Stimulated activated CD4-positive, alpha-beta T cell treated with anti-CD3 and anti-CD28 coated beads, Interleukin-4, amount 100 ng/mL, for 24 hours (primary cell): ENCODE results near the gene MAN1A1.
"Not testable (repeated sequence)": the region's sequence is repeated elsewhere in the genome, so short reads cannot be mapped to it uniquely, and the experiment has no call there.

Experiments
- DNase-seq: peaks from one replicate; pipeline ENCODE4 v3.0.0-alpha.2; 2020

Gene MAN1A1

GRCh38 chr6:119163006-119163405 lies 186.6 kb downstream of the MAN1A1 start:
- no peak for DNase-seq

- no peak for DNase-seq
Observed at GRCh38 chr6:119162134-119162775, 187.3 kb downstream of the MAN1A1 start.

- DNase-seq: no peak
Observed at GRCh38 chr6:119161438-119161837, 188.1 kb downstream of the MAN1A1 start.

GRCh38 chr6:119160911-119161310 lies 188.7 kb downstream of the MAN1A1 start:
- DNase-seq: no peak

GRCh38 chr6:119158057-119158848 lies 191.3 kb downstream of the MAN1A1 start:
- no peak for DNase-seq

DNA sequence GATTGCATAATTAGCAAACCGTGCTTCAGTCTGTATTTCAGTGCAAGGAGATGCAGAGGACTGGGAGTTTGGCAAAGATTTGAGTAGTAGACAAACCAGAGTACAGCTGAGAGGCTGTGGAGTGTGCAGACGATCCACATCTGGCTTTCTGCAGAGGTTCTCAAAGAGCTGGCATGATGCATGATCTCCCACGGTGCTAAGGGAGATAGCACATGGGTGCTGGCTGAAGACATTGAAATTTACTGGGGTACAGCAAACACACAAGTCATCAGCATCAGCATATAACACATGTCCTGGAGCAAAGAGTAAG lies 192.1 kb downstream of the MAN1A1 start:
- DNase-seq: no peak

- DNase-seq: no peak
Observed at GRCh38 chr6:119156757-119157505, 192.6 kb downstream of the MAN1A1 start.

GRCh38 chr6:119156082-119156481 lies 193.5 kb downstream of the MAN1A1 start:
- not testable (repeated sequence) for DNase-seq

DNA sequence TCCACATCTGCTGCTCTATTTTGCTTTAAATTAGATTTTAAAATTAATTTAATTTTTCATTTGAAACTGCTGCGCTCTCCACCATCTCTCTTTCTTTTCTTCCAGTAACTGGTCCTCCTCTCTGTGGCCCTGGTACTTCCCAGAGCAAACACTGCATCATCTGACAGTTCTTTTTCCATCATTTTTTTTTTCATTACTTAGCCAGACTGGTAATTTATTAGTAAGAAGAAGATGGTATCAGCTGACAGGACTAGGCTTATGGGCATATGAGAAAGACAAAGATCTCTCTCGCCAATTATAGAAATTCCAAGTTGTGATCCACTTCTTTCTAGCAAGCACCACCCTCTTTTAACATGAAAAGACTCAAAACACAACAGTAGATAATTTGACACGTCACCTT lies 197.4 kb downstream of the MAN1A1 start:
- DNase-seq: no peak

DNA sequence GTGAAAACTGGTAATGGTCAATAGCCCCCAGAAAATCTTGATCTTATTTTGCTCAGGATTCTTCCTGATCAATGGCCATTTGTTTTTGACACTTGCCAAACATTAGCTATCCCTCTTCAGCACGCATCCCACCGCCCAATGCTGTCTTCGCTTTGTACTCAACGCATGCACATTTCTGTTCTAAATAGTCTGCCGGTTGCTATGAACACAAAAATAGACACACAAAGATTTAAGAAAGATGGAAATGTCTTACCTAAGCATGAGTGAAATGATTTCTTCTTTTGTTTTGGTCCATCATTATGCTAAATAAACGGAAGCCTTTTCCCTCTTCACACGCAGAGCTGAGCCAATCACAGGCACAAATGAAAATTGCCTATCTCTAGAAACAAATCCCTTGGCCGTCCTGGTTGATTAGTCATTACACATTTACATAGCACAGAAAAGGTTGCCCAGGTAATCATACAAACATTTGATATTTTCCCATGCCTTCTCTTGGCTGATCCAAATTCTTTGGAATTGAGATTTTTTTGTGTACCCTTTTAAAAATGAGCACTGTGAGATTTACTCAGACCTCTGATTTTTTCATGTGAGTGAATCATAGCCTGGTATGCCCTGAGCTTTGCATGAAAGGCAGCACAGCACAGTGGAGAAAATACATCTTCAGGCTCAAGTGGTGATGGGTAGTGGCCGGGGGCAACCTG lies 200.6 kb downstream of the MAN1A1 start:
- DNase-seq: no peak

DNA sequence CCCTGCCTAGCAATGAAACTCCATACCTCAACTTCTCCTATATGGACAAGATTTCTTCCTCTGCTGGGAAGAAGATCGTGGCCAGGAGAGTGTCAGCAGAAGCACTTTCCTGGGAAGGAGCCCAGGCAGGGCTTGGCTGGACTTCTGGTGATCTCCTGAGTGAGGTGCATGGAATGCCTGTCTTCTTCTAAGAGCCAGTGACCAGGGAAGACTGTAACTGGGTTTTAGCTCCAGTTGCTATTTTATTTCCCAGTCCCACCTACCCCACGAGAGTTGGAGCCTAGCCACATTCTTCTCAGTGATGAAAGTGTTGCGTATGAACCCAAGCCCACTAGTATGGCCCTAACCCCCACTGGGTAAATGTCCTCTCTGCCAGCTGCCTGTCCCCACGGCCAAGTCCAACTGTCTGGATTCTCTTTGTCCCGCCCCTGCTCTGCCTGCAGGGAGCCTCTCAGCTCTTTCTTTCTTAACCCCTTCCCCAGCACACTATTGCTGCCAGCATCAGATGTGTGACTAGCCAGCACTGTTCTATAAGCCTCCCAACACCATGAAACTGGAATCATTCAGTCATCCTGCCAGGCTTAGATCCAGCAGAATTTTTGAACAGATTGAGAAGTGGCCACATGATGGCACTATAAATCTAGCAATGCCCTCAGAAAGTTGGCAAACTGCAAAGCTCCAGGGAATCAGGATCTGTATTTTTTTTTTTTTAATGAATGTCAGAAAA lies 201.3 kb downstream of the MAN1A1 start:
- no peak for DNase-seq

DNA sequence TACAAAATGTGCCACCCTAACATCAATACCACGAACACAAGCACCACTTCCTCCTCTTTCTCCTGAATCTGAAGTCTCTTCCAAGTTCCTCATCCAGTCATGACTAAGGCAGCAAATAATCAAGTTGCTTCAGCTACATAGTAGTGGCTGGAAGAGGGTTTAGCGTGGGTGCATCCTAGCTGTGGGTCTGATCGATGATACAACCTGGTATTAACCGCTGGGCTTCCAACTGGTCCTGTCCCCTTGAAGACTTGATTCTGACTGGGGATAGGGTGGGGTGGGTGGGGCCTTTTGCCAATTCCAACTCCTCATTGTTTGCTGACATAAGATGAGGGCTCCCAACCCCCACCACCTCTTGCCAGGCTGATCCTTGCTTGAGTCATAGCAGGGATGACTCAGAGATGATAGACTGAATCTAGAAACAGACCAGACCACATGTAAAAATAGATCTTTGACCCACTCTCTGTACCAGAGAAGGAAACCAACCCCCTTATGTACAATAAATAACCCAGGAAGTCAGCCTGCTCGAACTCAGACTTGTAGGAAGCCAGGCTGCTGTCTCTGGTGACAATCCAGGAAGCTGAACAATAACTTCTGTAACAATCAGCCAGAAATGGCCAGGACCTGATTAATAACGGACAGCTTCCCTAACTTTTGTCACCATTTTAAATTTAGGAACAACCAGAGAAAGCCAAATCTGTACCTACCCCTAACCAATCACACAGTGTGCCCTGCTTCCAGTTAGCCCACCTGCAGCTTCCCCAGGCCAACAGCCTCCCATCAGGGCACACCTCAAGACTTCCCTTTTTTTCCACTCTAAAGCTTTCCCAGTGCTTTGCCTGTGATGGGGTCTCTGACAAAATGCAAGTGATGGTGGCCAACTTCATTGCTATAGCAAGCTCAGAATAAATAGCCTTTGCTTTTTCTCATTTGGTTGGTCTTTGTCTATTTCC lies 202.2 kb downstream of the MAN1A1 start:
- peak; percentile 68 for DNase-seq

DNA sequence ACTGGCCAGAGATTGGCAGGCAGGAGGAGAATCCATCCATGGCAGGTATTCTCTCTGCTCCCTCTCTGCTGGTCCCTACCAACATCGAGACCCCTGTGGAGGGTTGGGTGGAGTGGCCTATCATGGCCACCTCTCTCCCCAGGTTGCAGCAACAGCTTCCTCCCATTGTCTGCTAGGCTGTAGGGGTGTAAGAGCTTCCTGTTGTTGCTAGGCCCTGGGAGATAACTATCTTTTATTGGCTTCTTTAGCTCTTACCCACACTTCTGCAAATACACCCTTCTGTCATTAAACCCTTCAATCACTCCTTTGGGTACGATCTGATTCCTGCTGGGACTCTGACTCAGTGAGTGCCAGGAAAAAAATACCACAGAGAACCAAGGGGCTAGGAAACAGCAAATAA lies 204.4 kb downstream of the MAN1A1 start:
- DNase-seq: no peak

- DNase-seq: no peak
Observed at GRCh38 chr6:119142637-119143036, 206.9 kb downstream of the MAN1A1 start.

- no peak for DNase-seq
Observed at GRCh38 chr6:119142041-119142440, 207.5 kb downstream of the MAN1A1 start.

DNA sequence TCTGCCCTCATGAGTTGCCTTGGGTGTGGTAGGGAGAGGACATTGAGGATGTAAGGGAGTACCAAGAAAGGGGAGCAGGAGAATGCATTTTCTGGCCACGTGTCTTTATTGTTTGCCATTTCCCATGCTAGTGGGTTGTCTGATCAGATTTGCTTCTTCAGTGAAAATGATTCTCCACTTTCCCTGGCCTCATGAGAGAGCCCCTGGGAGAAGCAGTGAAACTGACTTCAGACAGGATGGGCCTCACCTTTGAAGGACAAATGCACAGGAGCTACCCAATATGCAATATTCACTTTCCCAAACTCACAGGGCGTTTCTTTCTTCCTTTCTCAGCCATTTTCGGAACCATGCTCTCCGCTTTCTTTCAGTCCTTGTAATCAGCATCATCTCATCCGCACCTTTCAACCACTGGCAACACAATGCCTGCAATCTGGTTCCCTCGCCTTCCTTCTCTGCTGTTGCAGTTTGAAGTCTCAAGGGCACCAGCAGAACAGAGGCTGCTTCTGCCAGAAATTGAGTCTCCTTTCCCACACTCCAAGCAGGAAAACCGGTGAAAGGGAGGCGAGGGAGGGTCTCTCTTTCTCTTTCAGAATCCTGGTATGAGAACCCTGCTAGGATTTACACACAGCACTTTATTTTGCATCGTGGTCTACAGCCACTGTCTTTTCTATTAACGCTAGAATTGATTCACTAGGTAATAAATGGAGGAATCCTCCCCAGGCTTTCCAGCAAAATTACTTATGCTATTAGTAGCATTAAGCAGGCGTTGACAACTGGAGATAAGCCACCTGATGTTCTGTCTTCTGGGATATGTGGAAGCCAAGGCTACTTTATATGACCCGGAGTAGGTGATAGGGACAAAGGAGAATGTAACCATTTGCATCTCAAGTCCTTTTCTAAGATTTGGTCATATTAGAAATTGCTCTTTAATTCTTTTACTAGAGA lies 209.1 kb downstream of the MAN1A1 start:
- DNase-seq: no peak

GRCh38 chr6:119138906-119139541 lies 210.5 kb downstream of the MAN1A1 start:
- no peak for DNase-seq

- DNase-seq: no peak
Observed at GRCh38 chr6:119137194-119138072, 212.1 kb downstream of the MAN1A1 start.

DNA sequence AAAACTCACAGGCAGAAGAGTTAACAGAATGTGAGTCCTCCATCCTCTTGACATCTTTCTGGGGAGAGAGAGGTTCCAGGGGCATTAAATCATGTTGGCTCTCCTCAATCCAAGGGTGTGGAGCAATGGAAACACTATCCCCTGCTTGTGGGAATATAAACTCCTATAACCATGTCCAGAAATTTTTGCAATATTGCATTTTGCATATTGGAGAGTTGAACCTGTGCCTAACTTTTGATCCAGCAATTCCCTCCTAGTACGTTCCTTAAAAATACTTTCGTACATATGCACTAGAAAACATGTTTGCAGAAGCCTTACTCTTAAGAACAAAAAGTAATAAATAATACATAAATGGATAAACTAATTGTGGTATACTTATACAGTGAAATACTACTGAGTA lies 214.8 kb downstream of the MAN1A1 start:
- no peak for DNase-seq
